ENCODE data around the gene ARMC3.

Gene ARMC3

DNA sequence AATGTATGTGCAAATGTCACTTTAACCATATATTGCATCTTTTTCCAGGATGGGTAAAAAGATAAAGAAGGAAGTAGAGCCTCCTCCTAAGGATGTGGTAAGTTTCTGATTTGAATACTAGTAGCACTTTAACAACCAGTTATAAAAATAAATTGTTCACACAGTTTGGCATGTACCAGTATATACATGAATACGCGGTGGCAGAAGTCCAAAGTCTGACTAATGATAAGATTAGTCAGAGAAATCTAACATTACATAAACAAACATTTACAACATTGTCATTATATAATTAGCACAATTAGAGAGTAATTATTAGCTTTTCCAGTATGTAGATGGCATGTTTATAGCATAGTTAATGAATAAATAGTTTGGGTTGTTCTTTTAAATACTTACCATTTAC lies 4.1 kb downstream of the ARMC3 start:
- DNase-seq = peak; percentile 83

DNA sequence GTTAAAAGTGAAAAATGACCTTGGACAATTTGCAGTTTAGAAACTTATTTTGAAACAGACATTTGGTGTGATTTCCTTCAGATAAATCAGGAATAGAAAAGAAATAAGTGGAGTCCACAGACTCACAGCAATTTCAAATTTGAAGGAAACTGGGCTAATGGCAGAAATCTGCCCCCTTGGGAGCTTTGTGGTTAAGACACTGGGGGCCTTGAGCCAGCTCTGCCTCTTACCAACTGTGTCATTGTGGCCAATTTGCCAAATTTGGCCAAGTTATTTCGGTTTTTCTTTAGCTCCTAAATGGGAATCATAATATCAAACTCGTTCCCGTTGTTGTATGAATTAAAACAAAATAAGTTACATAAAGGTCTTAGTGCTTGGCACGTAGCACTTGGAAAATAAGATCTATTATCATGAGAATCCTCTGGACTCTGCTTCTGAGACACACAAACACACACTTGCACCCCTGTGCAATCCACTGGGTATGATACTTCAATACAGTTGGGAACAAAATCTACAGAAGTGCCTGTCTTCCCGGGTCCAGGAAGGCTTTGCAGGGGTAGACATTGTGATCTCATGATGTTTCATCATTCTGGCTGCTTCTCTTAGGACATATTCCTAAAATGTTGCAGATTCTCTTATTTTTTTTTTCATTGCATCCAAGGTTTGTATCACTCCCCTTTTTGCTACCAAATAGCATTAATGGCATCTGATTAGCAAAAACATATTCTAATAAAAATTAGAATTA lies 4.9 kb downstream of the ARMC3 start:
- peak; percentile 3 for DNase-seq

DNA sequence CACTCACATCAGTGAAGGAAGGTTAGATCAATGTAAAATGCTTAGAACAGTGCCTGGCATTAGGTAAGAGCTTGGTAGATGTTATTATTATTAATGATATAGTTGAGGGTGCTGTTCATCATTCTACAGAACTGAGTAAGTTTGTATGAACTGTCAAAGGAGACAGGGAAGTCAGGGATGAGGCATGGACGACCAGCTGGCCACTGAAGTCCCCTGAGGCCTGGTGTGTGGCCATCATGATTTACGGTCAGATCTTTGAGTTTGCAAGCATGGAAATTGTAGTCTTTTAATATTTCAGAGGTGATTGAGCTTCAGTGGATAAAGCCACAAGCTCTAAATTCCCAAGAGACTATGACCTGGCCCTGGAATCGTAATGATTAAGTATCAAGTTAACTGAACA lies 6.9 kb downstream of the ARMC3 start:
- no peak for DNase-seq

DNA sequence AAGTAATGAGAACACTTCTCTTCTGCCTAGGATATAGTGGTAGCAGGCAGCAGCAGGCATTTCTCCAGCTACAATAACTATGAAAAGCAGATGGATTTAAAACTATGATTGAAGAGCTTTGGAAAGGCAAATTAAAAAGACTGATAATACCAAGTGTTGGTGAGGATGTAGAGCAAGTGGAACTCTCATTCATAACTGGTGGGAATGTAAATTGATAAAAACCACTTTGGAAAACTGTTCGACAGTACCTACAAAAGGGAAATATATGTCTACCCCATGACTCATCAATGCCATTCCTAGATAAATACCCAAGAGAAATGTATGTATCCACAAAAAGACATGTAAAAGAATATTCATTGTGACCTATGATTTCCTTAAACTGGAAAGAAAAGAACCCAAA lies 14.6 kb downstream of the ARMC3 start:
- DNase-seq = no peak

DNA sequence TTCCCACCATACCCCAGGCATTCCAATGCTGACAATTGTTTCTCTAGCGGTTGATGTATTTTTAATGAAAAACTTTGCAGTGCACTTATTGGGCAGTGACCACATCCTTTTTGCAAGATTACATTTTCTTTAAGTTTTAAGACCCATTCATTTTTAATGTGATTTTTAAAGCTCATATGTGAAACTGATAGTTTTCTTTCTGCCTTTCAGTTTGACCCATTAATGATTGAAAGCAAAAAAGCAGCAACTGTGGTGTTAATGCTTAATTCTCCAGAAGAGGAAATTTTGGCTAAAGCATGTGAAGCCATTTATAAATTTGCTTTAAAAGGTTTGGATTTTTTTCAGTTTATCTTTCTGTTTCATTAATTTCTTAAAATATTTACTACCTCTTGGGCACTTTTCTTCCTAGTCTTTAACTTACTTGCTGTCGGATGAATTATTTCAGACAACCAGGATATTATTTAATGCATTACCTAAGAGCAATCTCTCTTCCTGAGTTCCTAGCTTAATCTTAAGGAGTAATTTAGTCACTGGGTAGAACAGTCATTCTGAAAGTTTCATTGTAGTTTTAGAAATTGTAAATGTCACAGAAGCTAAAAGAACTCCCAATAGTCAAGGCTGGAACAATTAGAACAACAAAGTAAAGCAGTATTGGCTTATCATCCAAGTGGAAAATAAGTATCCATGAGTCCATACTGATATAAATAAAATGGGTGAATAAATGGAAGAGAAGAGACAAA lies 18.3 kb downstream of the ARMC3 start:
- no peak for DNase-seq

DNA sequence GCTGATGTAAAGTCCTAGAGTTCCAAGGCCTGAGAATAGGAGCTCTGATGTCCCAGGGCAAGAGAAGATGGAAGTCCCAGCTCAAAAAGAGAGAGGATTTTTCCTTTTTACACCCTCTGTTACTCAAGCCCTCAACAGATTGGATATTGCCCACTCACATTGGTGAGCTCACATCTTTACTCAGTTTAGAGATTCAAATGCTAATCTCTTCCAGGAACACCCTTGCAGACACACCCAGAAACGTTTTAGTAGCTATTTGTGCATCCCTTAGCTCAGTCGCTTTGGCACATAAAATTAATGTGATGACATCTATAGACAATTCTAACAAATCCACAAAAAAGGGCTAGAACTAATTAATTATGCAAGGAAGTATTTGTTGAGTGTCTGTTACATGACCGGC lies 27.1 kb downstream of the ARMC3 start:
- DNase-seq = no peak

DNA sequence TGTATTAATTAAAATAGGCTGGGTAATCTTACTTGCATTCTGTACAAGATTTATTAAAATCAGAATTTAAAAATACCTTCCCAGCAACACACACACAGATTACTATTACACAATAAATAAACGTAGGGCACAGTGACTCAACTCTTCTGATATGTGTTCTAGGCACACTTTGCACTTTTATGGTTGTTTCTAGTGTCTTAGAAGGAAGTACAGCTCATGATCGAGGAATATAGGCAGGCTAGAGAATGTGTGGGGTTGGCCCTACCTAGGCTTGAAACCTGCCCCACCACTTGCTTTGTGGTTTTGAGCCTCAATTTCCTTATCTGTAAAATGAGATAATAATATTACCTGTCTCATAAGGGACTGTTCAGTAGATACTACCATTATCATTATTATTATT lies 30.5 kb downstream of the ARMC3 start:
- DNase-seq = peak; percentile 65

DNA sequence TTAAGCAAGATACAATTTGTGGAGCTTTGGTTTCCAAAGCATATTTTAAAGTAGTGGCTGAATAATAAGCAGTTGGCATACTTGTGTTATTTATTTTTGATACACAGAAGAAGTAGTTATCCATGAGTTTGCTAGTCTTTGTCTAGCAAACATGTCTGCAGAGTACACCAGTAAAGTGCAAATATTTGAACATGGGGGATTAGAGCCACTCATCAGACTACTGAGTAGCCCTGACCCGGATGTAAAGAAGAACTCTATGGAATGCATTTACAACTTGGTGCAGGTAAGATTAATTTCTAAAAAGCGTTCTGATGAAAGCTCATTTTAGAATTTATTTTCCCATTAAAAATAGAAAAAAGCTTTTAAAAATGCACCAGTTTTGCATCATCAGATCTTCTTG lies 31.4 kb downstream of the ARMC3 start:
- DNase-seq = no peak

DNA sequence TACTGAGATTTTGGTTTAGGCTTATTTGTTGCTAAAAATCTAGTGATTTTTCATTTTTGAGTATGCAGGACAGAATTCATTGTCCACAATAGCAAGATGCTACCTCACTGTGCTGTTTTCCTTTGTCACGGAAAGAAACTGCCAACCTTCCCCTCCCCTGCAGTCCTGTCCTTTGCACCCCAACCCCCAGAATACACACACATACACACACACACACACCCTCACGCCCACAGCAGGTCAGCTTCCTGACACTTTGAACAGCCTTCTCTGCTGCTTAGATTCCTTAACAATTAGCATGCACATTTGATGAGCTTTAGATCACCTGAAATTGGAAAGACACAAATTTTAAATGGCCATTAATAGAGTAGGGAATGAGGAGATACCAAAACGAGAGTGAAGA lies 32.1 kb downstream of the ARMC3 start:
- no peak for DNase-seq

DNA sequence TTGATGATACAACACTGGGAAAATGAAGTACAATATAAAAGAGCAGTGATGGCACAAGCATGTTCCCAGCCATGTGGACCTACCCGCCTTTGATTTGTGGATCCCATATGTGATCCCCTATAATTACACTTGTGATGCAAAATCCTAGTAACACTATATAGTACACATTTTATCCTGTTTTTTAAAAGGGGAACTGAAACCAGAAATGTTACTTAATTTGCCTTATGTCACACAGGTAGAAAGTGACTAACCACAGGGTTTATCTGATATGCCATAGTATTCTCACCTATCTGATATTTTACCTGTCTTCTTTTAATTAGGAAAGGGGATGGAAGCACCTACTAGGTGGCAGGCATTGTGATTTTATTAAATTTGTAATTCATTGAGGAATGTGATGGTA lies 35.0 kb downstream of the ARMC3 start:
- DNase-seq = no peak

DNA sequence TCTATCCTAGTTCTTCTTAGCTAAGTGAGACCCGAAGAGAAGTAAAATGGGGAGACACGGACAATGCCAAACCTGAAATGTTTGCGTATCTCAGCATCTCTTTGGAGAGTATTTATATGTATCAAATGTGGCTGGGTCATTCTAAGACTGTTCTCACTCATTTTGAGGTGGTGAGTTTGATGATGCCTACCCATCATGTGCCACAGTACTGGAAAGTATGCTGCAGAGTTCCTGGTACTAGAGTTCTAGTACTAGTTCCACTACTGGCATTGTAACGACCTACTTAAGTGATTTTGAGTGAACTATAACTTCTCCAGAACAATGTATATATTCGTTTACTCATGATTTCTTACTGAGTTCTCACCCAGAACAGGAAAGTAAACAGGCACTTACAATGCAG lies 41.9 kb downstream of the ARMC3 start:
- DNase-seq = no peak

DNA sequence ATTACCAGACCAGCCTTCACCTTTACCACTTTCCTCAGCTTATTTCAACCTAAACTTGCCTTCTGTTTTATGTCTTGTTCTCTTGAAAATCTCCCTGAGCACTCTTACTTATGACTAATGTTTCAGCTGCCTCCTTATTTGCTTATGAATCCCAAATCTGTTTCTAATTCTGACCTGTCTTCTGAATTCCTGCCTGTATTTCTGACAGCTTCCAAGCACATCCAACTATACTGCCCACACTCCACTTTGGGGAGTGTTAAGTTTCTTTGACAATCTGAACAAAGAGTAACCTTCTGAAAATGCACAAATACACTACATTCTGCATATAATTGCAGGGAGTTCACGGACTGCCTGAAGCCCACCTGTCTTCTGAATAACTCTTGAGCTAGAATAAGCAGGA lies 48.7 kb downstream of the ARMC3 start:
- no peak for DNase-seq

DNA sequence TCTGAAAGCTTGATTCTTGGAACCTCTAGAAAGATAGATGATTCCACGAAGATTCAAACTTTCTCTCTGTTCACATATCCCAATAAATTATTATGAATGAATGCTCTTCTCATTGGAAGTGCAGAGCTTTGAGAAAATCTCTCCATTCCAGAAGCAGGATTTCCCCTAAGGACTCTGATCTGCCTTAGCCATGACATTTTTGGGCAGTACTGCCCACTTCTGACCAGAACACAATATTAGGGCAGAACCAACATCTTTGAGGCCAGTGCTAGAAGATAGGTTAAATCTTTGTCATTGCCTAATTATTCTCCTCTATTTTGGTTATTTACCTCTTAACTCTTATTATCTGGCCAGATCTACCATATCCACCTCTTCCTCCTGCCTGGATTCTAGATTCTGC lies 49.9 kb downstream of the ARMC3 start:
- no peak for DNase-seq

DNA sequence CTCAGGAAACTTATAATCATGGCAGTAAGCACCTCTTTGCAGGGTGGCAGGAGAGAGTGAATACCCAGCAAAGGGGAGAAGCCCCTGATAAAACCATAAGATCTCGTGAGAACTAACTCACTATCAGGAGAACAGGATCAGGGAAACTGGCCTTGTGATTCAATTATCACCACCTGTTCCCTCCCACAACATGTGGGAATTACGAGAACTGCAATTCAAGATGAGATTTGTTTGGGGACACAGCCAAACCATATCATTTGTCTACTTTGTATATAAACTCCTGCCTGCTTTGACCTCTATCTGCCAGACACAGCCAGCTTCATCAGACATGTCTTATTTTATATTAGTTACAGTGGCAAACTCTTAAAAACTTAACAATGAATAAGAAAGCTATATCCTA lies 50.4 kb downstream of the ARMC3 start:
- DNase-seq = no peak

DNA sequence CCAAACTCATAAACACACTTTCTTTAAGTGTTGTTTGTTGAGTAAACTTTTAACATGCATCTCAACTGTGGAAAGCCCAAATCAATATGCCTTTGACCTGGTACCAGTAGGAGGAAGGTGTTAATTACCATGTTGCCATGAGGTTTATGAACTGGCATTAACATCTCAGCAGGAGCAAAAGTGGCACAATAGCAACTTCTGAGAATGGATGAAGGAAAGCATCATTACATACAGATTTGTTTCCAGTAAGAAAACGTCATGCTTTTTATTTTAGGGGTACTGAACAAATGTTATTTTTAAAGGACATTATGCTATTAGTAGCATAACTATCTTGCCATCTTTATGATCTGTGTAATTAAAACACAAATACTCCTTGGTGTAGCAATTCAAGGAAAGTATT lies 51.1 kb downstream of the ARMC3 start:
- no peak for DNase-seq

DNA sequence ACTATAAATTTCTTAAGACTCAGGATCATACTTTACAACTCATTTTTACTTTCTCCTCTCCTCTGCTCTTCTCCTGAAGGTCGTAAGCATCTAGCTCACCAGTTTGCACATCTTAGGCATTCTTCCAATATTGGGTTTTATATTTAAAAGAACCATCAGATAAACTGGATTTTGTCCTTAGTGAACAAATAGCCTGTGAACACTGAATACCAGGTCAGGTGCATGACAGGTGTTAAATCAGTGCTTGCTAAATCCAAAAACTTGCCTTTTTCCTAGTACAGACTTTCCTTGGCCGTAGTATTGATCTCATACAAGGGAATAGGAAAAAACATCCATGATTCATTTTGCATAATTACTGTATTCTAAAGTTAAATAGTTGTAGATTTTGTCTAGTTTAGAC lies 53.0 kb downstream of the ARMC3 start:
- DNase-seq = no peak

DNA sequence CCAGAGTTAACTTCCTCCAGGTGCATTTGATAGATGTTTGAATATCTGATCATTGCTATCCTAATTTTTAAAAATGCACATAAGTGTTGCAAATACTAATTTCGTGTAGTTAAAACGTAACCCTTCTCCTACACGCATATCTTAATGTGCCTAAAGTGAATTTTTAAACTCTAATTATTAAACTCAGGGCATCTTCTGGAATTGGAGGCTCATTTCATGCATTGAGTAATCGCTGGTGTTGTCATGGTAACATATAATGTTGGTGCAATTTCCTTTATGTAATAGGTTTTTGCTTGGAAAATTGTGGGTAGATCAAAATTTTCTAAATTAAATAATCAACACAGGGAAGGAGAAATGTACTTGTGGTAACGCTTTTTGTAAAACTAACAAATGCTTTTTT lies 56.2 kb downstream of the ARMC3 start:
- DNase-seq = no peak

DNA sequence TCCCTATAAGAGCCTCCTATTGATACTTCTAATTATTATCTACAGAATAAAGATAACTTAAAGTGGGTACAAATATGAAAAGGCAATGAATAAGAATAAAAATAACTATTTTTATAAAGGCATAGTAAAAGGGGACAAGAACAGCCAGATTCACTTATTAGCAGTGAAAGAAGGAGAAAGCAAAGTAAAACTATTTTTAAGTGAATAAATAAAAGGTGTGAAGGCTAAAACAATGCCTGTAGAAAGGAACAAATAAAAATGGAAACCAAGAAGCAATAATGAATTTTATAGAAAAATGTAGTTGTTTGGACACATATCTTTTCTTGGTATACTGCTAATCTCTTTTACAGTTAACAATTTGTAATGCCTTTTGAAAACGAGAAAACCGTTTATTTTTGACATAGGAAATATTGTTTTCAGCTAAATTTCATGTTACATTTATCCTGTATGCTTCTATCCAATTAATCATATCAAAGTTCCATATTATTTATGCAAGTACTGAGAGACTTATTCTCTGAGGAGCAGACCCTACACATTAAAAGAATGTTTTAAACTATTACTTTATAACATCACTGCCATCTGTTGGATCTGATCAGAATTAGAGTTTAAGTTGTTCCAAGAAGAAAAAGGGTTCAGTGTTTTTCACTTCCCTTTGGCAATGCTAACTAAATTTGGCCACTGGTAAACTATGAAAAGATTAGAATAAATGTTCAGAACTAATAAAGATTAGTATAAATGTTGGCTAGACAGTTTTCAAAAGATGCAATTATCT lies 59.1 kb downstream of the ARMC3 start:
- peak; percentile 30 for DNase-seq

DNA sequence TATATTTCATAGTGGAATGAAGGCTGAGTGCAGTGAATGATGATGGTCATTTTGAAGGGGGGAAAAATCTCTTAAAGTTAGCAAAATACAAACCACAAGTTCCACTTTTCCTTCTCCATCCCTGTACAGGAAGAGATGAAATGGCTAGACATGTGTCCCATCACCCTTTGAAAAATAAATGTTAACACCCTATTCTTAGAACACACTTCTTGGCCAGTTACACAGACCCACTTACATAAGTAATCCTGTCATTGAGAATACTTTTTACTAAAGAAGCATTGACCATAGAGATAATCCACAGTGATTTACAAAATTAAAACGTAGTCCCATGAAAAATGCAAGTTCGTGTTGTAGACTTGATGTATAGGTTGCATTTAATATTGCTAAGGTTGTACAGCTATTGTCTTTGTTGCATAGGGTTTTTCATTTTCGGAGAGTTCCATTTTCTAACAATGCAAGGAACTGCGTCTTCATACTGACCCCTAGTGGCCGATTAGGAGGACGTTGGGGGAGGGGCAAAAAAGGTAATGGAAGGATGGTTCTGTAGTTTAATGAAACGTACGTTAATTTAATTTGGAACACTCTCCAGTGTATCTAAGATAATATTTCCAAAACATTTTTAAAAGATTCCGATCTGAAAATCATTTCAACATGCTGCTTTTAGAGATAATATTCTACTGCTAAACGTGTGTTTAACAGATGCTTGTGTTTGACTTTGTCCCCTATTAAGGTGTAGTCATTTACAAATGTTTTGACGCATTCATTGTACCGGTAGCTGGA lies 60.9 kb downstream of the ARMC3 start:
- DNase-seq = peak; percentile 45

DNA sequence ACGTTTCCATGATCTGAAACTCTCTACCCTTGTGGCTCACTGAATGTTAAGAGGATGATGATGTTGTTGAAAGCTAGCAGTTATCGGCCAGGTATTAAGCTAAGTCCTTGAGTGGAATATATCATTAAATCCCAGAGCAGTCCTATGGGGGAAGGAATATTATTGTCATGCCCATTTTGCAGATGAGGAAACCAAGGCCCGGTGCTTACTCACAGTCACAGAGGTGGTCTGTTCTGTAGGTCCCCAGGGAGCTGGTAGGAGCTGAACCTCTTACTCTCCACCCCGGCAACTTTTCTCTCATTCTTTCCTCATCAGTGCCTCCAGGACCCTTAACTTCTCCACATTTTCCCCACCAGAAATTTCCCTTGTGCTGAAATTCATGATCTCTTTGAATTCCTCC lies 62.6 kb downstream of the ARMC3 start:
- DNase-seq = no peak

DNA sequence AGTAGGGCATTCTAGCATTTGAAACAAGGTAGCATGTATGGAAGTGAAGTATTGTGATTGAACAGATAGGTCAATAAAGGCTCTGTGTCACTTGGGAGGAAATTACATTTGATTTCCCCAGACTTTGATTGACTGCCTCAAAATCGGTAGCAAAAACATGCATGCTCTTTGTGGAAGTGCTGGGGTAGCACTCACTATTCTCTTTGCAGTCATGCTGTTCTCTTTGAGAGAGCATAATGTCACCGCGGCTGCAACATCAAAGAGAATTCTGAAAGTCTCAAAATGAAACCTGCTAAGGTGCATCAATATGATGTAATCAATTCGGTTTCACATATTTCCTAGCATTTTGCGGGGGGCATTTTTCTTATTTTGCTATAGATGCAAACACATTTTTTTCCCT lies 64.2 kb downstream of the ARMC3 start:
- DNase-seq = no peak

DNA sequence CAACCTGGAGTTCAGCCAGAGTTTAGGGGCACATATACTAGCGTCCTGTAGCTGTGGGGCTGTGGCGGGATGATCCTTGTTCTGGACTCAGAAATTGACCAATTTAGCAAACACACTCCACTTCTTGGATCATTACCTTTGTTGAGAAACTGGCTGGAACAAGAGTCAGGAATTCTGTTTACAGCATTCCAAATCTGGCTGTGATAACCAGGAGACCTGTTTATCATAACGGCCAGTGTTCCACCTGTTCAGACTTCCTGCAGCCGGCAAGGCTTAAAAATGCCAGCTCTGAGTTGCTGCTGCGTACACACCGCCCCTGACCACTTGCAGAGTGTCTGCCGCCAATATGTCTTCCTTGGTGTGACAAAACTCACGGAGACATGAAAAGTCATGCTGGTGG lies 64.8 kb downstream of the ARMC3 start:
- DNase-seq = no peak

DNA sequence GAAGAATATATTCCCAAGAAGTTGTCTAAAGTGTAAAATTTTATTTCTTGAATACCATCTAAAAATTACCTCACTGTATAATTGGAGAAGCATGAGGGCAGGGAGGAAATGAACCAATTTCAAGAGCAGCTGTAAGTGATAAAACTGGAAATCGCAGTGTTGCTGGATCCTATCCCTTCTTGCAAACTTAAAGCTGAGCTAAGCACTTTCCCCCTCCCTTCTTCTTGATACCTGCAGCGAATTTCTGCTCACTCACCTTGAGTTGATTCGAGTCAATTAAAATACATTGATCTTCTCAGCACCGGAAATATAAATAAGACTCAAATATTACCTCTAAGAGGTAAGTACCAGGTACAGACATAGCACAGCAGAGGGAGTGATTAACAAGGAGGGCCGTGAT lies 65.5 kb downstream of the ARMC3 start:
- no peak for DNase-seq
